Osteocyte (in vitro differentiated cells): ENCODE measurements around the gene ERMP1. TPM values are rescaled to one million over a fixed set of nuclear protein-coding genes. Genes with fewer than 3 reads are reported as not detected.

Experiments
- DNase-seq: peaks from one replicate; pipeline ENCODE4 v3.0.0; 2021; ENCODE audit warnings: mixed read lengths; ENCODE audit not compliant: unreplicated experiment; ENCODE audit errors: extremely low spot score
- H3K27ac Mint-ChIP-seq: one replicate; pipeline ENCODE4 v1.8.0; 2021; ENCODE audit warnings: mild to moderate bottlenecking, mixed read lengths; ENCODE audit not compliant: unreplicated experiment
- H3K27me3 Mint-ChIP-seq: one replicate; pipeline ENCODE4 v1.8.0; 2021; ENCODE audit warnings: mixed read lengths; ENCODE audit not compliant: unreplicated experiment
- H3K36me3 Mint-ChIP-seq: one replicate; pipeline ENCODE4 v1.8.0; 2021; ENCODE audit warnings: mixed read lengths; ENCODE audit not compliant: unreplicated experiment
- H3K4me1 Mint-ChIP-seq: one replicate; pipeline ENCODE4 v1.8.0; 2021; ENCODE audit warnings: mixed read lengths; ENCODE audit not compliant: unreplicated experiment
- H3K4me3 Mint-ChIP-seq: one replicate; pipeline ENCODE4 v1.8.0; 2021; ENCODE audit warnings: mild to moderate bottlenecking, moderate library complexity, mixed read lengths; ENCODE audit not compliant: unreplicated experiment
- H3K9me3 Mint-ChIP-seq: one replicate; pipeline ENCODE4 v1.8.0; 2021; ENCODE audit warnings: mixed read lengths; ENCODE audit not compliant: unreplicated experiment
- CTCF ChIP-seq: fragments of 200-600 bp; sonication (generic); IDR thresholded peaks from 2 replicates; pipeline ENCODE4 v1.5.0; 2021; ENCODE audit warnings: antibody characterized with exemption, mild to moderate bottlenecking, moderate library complexity
- total RNA-seq: library from RNA; stranded (reverse); gene quantifications from 2 replicates; pipeline ENCODE4 v1.2.1, GENCODE V29; 2021

The ERMP1 gene
- total RNA-seq, 1 donor from 2014 or later: 19.7 TPM

GRCh38 chr9:5743109-5743508 lies 89.8 kb downstream of the ERMP1 start:
- Mint-ChIP-seq H3K27ac (no peak overlapping the region), H3K9me3 (peaks cover 4% of the 10 kb centered on the region), H3K36me3 (peaks cover 69% of the 10 kb centered on the region), H3K4me1 (peaks cover 16% of the 10 kb centered on the region), H3K4me3 (no peak overlapping the region), H3K27me3 (no peaks in the 10 kb centered on the region)
- no peak for DNase-seq
- no peak for TF ChIP-seq CTCF

DNA sequence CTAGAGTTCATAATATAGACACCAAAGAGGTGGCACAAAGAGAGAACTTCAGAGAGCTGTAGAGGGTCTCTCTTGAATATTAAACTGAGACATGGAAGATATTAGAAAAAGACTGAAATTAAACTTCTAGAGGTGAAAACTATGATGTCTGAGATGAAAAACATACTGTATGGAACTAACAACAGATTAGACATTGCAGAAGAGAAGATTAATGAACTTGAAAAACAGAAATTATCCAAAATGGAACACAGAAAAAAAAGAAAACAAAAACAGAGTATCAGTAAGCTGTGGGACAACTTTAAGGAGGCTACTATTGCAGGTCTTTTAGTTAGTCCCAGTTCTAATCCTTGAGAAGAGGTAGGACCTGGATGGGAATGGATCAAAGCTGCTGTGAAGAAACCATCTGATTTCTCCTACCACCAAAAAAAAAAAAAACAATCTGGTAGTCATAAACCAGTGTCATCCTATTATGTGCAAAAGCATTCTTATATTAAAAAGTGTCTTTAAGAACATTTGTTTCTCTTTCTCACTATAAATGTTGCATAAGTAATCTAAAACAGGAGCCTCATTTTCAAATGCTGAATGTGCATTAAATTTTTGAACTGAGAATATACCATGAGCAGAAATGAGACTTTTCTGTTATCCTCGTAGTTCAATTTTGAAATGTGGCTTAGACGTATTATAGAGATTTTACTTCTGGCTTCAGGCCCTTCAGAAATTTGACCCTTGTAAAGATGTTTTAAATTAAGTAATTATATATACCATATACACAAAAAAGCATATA lies 96.2 kb downstream of the ERMP1 start:
- peaks cover 7% of the 10 kb centered on the region for H3K9me3 Mint-ChIP-seq
- no peak overlapping the region for H3K4me3 Mint-ChIP-seq
- no peak for DNase-seq
- no peak overlapping the region for H3K27ac Mint-ChIP-seq
- no peaks in the 10 kb centered on the region for H3K27me3 Mint-ChIP-seq
- H3K4me1 Mint-ChIP-seq: peaks cover 10% of the 10 kb centered on the region
- peaks cover 63% of the 10 kb centered on the region for H3K36me3 Mint-ChIP-seq
- TF ChIP-seq CTCF: no peak

DNA sequence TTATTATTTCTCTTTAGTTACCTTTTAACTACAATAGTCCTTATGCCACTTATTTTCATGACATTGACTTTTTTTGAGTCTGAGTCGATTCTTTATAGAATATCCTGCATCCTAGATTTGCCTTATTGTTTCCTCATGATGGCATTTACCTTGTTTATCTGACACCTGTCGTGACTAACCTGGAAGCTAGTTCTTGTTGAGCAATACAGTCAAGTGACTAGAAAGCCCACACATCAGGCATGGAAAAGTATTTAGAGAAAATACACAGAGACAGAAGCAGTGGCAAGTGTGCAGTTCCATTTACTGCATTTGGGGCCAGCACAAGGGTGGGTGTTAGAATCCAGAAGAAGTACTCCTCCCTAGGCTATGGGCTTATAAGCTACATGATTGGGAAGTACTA lies 97.8 kb downstream of the ERMP1 start:
- no peak for DNase-seq
- no peak for TF ChIP-seq CTCF
- peaks cover 7% of the 10 kb centered on the region for H3K9me3 Mint-ChIP-seq
- no peak overlapping the region for H3K4me3 Mint-ChIP-seq
- no peak overlapping the region for H3K27ac Mint-ChIP-seq
- no peaks in the 10 kb centered on the region for H3K4me1 Mint-ChIP-seq
- H3K36me3 Mint-ChIP-seq: peaks cover 52% of the 10 kb centered on the region
- no peaks in the 10 kb centered on the region for H3K27me3 Mint-ChIP-seq

Other genes with a start within 250 kb of the ERMP1 start
- gene RIC1, start 204.0 kb downstream of the ERMP1 start, total RNA-seq: 52.4 and 54.7 TPM in 2 replicates
- not detected in 2 replicates for gene MLANA, start 57.8 kb upstream of the ERMP1 start, total RNA-seq
- gene RANBP6, start 182.5 kb upstream of the ERMP1 start, total RNA-seq: 16.4 and 18.1 TPM in 2 replicates